Activated naive CD4-positive, alpha-beta T cell treated with anti-CD3 and anti-CD28 coated beads, Interleukin-2, amount 50 U/mL, for 24 hours (primary cell): ENCODE data around the gene MAP3K9.

Experiments
- H3K27ac Mint-ChIP-seq: one replicate; pipeline ENCODE4 v1.8.0; 2021; ENCODE audit warnings: mild to moderate bottlenecking, mixed read lengths
- H3K27me3 Mint-ChIP-seq: one replicate; pipeline ENCODE4 v1.8.0; 2021; ENCODE audit warnings: mixed read lengths
- H3K36me3 Mint-ChIP-seq: one replicate; pipeline ENCODE4 v1.8.0; 2021; ENCODE audit warnings: mixed read lengths
- H3K4me1 Mint-ChIP-seq: one replicate; pipeline ENCODE4 v1.8.0; 2021; ENCODE audit warnings: mixed read lengths
- H3K4me3 Mint-ChIP-seq: one replicate; pipeline ENCODE4 v1.8.0; 2021; ENCODE audit warnings: mild to moderate bottlenecking, mixed read lengths
- H3K9me3 Mint-ChIP-seq: one replicate; pipeline ENCODE4 v1.8.0; 2021; ENCODE audit warnings: mixed read lengths

The MAP3K9 gene

DNA sequence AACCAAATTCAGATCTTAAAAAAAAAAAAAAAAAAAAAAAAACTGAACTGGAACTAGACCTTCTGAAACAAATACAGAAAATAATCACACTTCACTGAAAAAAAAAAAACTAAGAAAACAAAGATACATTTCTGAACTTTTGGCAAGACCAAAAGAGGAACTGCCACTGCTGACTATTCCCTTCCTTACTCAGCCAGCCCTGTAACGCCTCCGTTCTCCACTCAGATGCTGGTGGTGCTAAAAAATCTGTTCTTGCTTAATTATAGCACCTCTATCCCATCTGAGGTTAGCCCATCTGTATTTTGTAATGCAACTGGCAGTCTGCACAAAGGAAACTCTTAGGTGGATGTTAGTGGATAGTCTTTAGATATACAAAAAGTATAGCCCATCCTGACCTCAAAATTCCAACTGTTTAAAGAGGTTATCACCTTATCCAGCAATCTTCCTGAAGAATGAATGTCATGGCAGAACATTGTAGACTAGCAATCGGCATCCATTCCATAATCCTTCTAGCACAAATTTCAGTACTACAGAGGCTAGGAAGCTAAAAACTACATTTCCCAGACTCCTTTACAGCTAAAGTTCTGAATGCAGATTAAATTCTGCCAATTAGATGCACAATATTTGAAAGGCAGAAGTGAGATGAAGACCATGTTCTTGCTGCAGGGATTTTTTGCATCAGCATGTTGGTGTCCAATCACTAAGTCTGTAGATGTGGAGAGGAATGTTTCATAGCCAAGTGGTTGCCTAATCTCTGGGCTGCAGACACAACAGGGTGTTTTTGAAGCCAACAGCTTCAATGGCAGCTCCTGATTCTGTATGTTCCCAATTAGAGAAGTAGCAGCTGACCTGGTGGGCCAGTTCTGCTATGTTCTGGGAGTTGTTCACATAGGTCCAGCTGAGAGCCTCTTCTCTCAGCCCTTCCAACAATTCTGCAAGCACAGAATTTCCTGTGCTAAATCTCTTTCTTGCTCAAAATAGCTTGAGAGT, 5.7 kb downstream of the MAP3K9 start:
- Mint-ChIP-seq H3K27me3 (no peaks in the 10 kb centered on the region), H3K4me3 (no peak overlapping the region), H3K9me3 (no peaks in the 10 kb centered on the region), H3K4me1 (peaks cover 18% of the 10 kb centered on the region), H3K36me3 (peaks cover 6% of the 10 kb centered on the region), H3K27ac (no peak overlapping the region)

DNA sequence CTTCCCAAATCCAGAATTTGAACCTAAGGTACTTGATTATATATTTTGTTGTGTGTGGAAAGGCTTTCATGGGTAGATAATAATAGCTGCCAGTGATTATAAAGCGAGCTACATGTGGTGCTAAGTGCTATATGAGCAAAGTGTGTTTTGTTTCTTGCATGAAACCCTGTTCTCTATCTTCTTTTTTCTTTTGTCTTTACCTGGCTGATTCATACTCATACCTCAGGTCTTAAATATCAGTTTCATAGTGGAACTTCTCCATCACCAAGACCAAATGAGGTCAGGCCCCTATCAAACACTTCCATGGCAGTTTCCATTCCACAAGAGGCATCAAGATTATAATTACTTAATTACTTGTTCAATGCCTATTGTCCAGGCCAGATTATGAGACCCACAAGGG, 6.9 kb downstream of the MAP3K9 start:
- H3K27me3 Mint-ChIP-seq: no peaks in the 10 kb centered on the region
- H3K27ac Mint-ChIP-seq: no peak overlapping the region
- H3K4me1 Mint-ChIP-seq: peaks cover 13% of the 10 kb centered on the region
- no peaks in the 10 kb centered on the region for H3K9me3 Mint-ChIP-seq
- no peak overlapping the region for H3K4me3 Mint-ChIP-seq
- H3K36me3 Mint-ChIP-seq: peaks cover 6% of the 10 kb centered on the region

DNA sequence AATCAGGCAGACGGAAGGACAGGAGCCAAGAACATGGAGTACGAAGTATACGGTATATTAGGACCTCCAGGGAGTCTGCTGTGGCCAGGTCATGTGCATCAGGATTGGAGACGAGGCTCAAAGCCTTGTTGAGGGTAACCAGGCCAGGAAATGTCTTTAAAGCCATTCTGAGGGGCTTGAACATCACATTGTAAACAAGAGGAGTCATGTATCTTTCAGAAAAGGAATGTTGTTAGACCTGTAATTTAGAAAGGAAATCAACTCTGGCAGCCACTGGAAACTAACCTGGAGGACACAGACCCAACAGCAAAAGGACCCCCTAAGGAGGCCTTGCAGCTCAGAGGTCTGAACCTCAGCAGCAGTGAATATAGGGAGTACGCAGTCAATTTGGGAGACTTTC, 7.5 kb downstream of the MAP3K9 start:
- no peaks in the 10 kb centered on the region for H3K27me3 Mint-ChIP-seq
- peaks cover 12% of the 10 kb centered on the region for H3K4me1 Mint-ChIP-seq
- H3K36me3 Mint-ChIP-seq: peaks cover 6% of the 10 kb centered on the region
- no peaks in the 10 kb centered on the region for H3K9me3 Mint-ChIP-seq
- no peak overlapping the region for H3K4me3 Mint-ChIP-seq
- no peak overlapping the region for H3K27ac Mint-ChIP-seq

DNA sequence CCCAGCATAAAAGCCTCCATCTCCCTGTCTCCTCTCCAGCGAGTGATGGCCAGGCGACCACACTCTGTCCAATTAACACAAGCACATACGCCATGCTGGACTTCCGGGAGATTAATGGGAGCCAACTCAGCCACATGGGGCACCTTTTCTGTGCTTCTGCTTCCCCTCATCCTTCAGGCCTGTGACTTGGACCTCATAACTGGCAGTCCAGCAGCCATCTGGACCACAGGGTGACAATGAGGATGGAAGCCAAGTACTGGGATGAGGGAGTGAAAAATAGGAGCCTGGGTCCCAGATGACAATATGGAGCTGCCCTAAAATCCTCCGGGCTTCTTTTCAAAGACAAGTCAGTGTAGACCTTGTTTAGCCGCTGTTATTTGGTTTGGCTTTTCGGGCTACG, 12.8 kb downstream of the MAP3K9 start:
- Mint-ChIP-seq H3K4me3 (no peak overlapping the region), H3K9me3 (no peaks in the 10 kb centered on the region), H3K27me3 (no peaks in the 10 kb centered on the region), H3K27ac (no peak overlapping the region), H3K4me1 (no peaks in the 10 kb centered on the region), H3K36me3 (peaks cover 11% of the 10 kb centered on the region)

DNA sequence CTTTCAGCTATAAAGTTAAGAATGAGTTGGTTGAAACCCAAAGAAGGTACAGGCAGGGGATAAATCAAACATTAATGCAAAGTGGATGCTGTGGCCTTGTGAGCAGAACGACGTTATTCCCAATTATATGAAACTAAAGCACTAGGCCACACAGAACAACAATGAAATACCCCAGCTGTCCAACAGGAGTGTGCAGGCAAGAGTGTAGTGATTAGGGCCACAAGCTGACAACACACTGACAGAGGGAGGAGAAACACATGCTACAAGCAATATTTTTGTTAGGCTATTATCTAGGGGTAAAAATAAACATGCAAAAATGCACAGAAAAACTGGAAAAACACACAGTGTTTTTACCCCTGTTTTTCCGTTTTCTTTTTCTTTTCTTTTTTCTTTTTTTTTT, 15.0 kb downstream of the MAP3K9 start:
- Mint-ChIP-seq H3K4me3 (no peak overlapping the region), H3K27ac (no peak overlapping the region), H3K27me3 (no peaks in the 10 kb centered on the region), H3K36me3 (peaks cover 6% of the 10 kb centered on the region), H3K4me1 (no peaks in the 10 kb centered on the region), H3K9me3 (no peaks in the 10 kb centered on the region)

DNA sequence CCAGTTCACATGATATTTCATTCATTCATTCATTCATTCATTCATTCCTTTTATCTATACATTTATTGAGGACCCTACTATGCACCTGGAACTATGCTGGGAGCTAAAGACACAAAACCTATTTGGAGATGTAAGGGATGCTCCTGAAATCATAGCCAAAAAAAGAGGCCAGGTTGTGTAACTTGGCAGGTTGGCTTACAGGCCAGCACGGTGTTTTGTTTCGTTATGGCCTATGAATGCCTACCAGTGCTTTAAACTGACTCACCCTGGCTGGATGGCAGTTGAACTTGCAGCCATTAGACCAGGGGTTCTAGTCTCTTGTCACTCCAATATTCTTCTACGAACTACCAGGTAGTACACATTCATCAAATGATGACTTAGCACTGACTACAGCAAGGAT, 15.7 kb downstream of the MAP3K9 start:
- H3K4me3 Mint-ChIP-seq: no peak overlapping the region
- peaks cover 6% of the 10 kb centered on the region for H3K36me3 Mint-ChIP-seq
- no peaks in the 10 kb centered on the region for H3K27me3 Mint-ChIP-seq
- no peak overlapping the region for H3K27ac Mint-ChIP-seq
- no peaks in the 10 kb centered on the region for H3K9me3 Mint-ChIP-seq
- H3K4me1 Mint-ChIP-seq: no peaks in the 10 kb centered on the region

DNA sequence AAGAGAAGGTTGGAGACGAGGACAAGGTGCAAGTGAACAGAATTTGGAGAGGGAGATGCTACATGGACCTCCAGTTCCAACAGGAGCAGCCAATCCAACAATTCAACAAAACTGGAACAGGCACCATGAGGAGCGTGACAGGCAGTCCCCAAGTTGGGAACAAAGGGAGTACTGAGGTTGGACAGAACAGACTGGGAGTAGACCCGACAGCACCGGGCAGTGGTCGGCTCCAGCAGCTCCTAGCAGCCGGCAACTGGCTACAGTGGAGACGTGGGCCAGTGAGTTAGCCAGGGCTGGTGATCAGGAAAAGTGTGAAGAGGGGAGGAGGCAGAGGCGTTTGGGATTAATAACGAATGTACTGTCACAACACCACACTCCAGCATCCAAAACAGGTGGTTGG, 16.4 kb downstream of the MAP3K9 start:
- no peaks in the 10 kb centered on the region for H3K4me1 Mint-ChIP-seq
- no peaks in the 10 kb centered on the region for H3K9me3 Mint-ChIP-seq
- no peak overlapping the region for H3K27ac Mint-ChIP-seq
- H3K4me3 Mint-ChIP-seq: no peak overlapping the region
- no peaks in the 10 kb centered on the region for H3K27me3 Mint-ChIP-seq
- H3K36me3 Mint-ChIP-seq: peaks cover 6% of the 10 kb centered on the region

DNA sequence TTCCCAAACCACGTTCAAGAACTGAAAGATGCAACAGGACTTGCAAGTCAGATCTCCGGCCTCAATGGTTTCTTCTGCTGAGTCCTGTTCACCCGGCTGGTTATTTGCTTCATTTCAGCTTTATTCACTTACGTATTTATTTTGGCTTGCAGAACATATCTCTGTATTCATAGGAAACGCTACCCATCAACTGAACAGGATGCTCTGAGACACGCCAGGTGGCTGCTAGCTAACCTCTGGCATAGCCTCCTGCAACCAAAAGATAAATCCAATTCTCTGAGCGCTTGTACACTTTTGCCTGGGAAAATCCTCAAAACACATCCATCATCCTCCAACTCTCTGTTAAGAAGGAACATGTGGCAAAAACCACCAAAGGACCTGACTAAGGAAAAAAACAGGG, 17.3 kb downstream of the MAP3K9 start:
- Mint-ChIP-seq H3K27me3 (no peaks in the 10 kb centered on the region), H3K27ac (no peak overlapping the region), H3K4me3 (no peak overlapping the region), H3K4me1 (no peaks in the 10 kb centered on the region), H3K36me3 (peaks cover 6% of the 10 kb centered on the region), H3K9me3 (no peaks in the 10 kb centered on the region)

DNA sequence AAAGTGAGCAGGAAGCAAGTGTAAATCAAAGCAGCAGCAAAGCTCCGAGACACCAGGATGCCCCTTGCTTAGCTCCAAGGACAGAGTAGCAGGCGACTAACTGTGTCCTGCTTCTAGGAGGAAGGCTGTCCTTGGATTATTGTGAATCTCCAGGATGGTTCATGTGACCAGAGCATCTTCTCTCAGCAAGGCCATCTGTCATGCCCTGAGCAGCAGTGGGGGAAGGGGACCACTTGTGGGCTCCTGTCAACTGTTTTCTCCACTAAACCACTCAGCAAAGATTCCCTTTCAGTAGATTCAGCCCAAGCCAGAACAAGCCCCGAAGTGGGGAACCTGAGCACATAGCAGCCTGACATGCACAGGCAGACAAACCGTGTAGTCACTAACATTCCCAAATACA, 19.4 kb downstream of the MAP3K9 start:
- no peak overlapping the region for H3K27ac Mint-ChIP-seq
- no peak overlapping the region for H3K4me3 Mint-ChIP-seq
- no peaks in the 10 kb centered on the region for H3K4me1 Mint-ChIP-seq
- H3K9me3 Mint-ChIP-seq: no peaks in the 10 kb centered on the region
- H3K36me3 Mint-ChIP-seq: peaks cover 6% of the 10 kb centered on the region
- H3K27me3 Mint-ChIP-seq: no peaks in the 10 kb centered on the region

DNA sequence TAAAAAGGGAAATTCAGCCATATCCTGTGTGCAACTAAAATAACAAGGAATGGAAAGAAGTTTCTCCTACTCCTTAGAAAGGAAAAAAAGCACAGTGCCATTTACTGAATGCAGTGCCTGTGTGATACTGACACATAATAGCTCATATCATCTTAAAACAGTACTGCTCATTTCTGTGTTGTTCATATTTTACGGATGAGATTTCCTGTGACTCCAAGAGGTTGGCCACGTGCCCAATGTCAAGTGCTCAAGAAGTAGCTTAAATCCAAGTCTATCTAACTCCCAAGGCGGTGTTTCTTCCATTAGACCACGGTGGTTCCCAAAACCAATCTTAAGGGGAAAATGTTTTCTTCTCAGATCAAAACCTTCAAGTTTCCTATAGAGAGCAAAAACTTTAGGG, 20.0 kb downstream of the MAP3K9 start:
- no peak overlapping the region for H3K27ac Mint-ChIP-seq
- H3K36me3 Mint-ChIP-seq: peaks cover 6% of the 10 kb centered on the region
- H3K9me3 Mint-ChIP-seq: no peaks in the 10 kb centered on the region
- no peak overlapping the region for H3K4me3 Mint-ChIP-seq
- H3K27me3 Mint-ChIP-seq: no peaks in the 10 kb centered on the region
- H3K4me1 Mint-ChIP-seq: no peaks in the 10 kb centered on the region

DNA sequence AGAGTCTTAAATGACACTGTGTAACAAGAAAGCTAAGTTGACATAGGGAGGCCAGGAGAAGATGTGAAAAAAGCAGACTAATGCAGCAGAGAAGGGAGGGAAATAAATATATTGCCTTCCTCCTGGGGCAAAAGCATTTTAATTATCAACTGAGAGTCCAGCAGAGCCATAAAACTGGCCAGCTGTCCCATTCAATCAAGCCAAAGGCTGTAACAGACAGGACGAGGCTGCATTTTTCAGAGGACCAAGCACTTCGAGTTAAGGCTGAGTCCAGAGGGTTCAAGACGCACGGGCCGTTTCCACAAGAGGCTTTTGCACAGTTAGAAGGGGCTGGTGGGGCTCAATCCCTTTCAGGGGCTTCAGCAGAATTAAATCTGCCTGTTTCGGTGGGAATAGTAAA, 20.4 kb downstream of the MAP3K9 start:
- Mint-ChIP-seq H3K27ac (no peak overlapping the region), H3K36me3 (peaks cover 6% of the 10 kb centered on the region), H3K9me3 (no peaks in the 10 kb centered on the region), H3K27me3 (no peaks in the 10 kb centered on the region), H3K4me3 (no peak overlapping the region), H3K4me1 (no peaks in the 10 kb centered on the region)

DNA sequence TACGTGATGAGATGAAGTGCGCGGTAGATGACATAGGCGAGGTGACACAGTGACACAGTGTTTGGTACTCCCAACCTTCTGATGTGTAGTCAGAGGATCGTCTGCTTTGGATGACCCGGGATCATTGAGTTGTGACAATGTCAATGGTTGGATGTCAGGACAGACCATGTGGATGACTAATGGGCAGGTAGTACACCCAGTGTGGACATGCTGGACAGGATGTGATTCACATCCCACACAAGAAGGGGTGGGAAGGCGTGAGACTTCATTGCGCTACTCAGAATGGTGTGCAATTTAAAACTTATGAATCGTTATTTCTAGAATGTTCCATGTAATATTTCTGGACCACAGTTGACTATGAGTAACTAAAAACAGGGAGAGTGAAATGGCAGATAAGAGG, 23.8 kb downstream of the MAP3K9 start:
- Mint-ChIP-seq H3K36me3 (no peaks in the 10 kb centered on the region), H3K4me3 (no peak overlapping the region), H3K9me3 (no peaks in the 10 kb centered on the region), H3K27me3 (no peaks in the 10 kb centered on the region), H3K27ac (no peak overlapping the region), H3K4me1 (peaks cover 16% of the 10 kb centered on the region)

DNA sequence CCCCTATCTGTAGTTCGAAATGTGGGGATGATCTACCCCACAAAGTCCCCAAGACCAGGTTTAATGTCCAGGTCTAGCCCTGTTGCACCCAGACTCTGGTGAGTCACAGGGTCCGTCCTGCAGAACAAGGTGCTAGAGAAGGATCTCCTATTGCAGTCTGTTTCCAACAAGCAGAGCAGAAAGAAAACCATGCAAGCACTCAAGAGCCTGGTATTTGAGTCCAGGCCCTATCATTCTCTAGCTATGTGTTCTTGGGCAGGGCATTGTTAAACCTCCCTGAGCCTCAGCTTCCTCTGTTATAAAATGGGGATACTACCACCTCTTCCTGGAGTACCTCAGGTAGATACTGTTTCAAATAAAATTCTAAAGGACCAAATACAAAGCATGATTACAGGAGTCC, 24.4 kb downstream of the MAP3K9 start:
- H3K27ac Mint-ChIP-seq: no peak overlapping the region
- peaks cover 19% of the 10 kb centered on the region for H3K4me1 Mint-ChIP-seq
- H3K9me3 Mint-ChIP-seq: no peaks in the 10 kb centered on the region

DNA sequence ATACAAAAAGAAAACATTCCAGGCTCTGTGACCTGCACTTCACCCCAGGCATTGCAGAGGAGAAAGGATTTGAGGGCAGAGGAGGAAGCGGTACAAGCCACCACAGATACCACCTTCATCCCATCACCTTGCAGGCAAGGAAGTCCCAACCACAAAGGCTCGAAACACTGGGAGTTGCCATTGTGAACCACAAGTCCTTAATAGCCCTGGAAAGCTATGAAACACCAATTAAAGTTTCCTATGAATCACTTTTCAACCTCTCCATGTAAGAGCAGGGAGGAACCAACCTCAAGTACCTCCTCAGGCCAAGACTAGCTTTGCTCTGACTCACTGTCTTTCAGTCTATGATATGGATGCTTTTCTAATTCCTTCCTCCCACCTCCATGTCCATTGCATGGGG, 27.0 kb downstream of the MAP3K9 start:
- Mint-ChIP-seq H3K27me3 (no peaks in the 10 kb centered on the region), H3K9me3 (no peaks in the 10 kb centered on the region), H3K4me3 (no peak overlapping the region), H3K36me3 (no peaks in the 10 kb centered on the region), H3K27ac (no peak overlapping the region), H3K4me1 (peaks cover 19% of the 10 kb centered on the region)

More for the DNA sequence above, 24.4 kb downstream of the MAP3K9 start:
- Mint-ChIP-seq H3K4me3 (no peak overlapping the region), H3K27me3 (no peaks in the 10 kb centered on the region), H3K36me3 (no peaks in the 10 kb centered on the region)

DNA sequence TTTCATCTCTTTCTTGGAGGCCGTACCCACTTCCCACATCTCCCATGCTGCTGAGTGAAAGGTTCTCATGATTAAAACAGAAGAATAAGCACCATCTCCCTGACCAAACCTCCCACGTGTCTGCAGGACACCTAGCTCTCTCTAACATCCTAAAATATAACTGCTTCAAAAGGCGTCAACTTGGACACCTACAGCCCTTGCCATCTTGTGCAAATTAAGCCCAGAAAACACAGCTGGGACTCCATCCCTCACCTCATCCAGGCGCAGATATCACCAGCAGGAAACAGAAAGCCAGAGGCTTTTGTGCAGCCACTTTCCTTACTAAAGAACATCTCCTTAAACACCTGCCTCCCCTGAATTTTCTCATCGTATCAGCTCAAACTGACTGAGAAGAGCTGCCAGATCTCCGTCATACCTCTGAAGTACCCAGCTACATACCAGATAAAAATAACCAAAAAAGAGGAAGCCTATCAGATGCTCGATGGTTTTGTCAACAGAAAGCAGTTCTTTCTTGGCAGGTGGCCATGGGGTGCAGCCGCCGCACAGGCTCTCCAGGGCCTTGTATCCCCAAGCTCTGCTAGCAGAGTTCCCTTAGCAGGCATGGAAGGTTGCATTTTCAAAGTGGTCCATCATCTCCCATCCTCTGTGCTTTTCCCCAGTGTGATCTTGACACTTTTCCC, 28.8 kb downstream of the MAP3K9 start:
- H3K27ac Mint-ChIP-seq: no peak overlapping the region
- H3K4me1 Mint-ChIP-seq: peaks cover 19% of the 10 kb centered on the region
- H3K27me3 Mint-ChIP-seq: no peaks in the 10 kb centered on the region
- no peaks in the 10 kb centered on the region for H3K36me3 Mint-ChIP-seq
- no peaks in the 10 kb centered on the region for H3K9me3 Mint-ChIP-seq
- no peak overlapping the region for H3K4me3 Mint-ChIP-seq

DNA sequence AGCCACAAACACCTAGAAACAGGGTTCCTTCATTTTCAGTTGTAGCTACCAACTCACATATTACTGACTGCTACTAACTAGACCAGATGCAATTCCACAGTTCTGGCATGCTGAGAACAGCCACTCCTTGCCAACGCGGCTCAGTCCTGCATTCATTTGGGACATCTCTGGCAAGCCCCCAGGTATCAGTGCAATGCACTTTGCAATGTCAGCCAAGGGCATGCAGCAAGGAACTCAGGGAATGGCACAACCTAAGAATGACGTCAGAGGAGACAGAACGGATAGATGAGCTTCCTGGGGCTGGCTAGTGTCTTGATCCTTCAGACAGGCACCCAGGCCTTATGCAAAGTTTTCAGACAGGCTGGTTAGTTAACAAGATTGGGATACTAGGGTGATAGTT, 29.6 kb downstream of the MAP3K9 start:
- no peaks in the 10 kb centered on the region for H3K36me3 Mint-ChIP-seq
- H3K9me3 Mint-ChIP-seq: no peaks in the 10 kb centered on the region
- no peaks in the 10 kb centered on the region for H3K27me3 Mint-ChIP-seq
- no peak overlapping the region for H3K4me3 Mint-ChIP-seq
- peaks cover 19% of the 10 kb centered on the region for H3K4me1 Mint-ChIP-seq
- H3K27ac Mint-ChIP-seq: no peak overlapping the region
